IPS-20b (cell line): Measurements from ENCODE around the gene TEX30.
"Not testable (repeated sequence)": the region's sequence is repeated elsewhere in the genome, so short reads cannot be mapped to it uniquely, and the experiment has no call there.

ENCODE experiments used
- H3K27ac ChIP-seq: one replicate; pipeline ENCODE4 v1.5.1; 2013; ENCODE audit warnings: low read length
- H3K27me3 ChIP-seq: 2 replicates; pipeline ENCODE4 v1.6.1; 2013; ENCODE audit warnings: mild to moderate bottlenecking, low read length, inconsistent platforms; ENCODE audit not compliant: insufficient read depth
- H3K36me3 ChIP-seq: 2 replicates; pipeline ENCODE4 v1.6.1; 2013; ENCODE audit warnings: low read depth, mild to moderate bottlenecking, inconsistent platforms, low read length, moderate library complexity; ENCODE audit not compliant: insufficient read depth
- H3K4me1 ChIP-seq: 2 replicates; pipeline ENCODE4 v1.6.1; 2013; ENCODE audit warnings: mild to moderate bottlenecking, control low read depth, inconsistent platforms, low read length, moderate library complexity; ENCODE audit not compliant: insufficient read depth
- H3K4me3 ChIP-seq: 2 replicates; pipeline ENCODE4 v1.5.1; 2013; ENCODE audit warnings: mild to moderate bottlenecking, low read length, inconsistent platforms
- H3K9ac ChIP-seq: 2 replicates; pipeline ENCODE4 v1.6.1; 2013; ENCODE audit warnings: low read depth, mild to moderate bottlenecking, inconsistent platforms, low read length, moderate library complexity
- H3K9me3 ChIP-seq: 2 replicates; pipeline ENCODE4 v1.6.1; 2013; ENCODE audit warnings: mild to moderate bottlenecking, low read depth, low read length, inconsistent platforms; ENCODE audit not compliant: insufficient read depth

Gene TEX30

GRCh38 chr13:102799426-102800144 is 26.0 kb upstream of the TEX30 start:
- Histone ChIP-seq H3K9ac (no peak overlapping the region; the same call in 1 of the 2 replicates), H3K27ac (no peak overlapping the region), H3K4me1 (peaks cover under 1% of the 10 kb centered on the region; the same call in 1 of the 2 replicates)

DNA sequence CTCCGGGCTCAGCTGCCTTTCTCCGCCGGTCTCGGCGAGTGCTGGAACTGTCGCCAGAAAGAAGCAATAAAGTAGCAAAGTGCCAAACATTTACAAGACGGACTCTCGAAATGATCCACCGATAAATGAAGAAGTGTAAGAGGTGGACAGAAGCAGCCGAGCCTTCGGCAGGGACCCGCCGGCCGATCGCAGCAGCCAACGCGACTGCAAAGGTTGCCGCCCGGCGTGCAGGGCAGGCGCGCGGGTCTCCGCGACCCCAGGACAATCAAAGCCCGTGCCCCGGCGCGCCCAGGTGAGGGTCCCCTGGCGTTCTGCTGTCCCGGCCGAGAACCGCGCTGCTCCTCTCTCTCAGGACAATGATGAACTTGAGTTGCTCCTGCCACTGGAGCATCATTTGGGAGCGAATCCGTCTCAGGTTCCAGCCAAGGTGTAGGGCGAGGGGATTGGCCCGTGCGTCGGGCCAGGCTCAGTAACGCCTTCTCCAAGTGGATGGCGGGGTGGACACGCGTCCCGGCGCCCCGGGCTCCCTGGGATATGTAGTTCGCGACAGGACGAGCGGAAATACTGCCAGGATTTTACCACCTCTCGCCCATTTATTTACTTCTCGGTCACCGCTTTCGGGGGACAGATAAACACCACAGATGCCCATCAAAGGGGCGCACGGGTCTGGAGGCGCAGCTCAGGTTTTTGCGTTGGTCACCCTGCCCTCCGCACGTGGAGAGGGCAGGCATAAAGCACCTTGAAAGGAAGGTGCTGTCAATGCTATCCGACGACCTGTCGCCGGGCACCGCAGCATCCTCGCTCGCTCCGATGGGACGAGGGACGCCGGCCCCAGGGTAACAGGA is 25.2 kb upstream of the TEX30 start, which contains the start of the genes BIVM and POGLUT2:
BIVM (plus strand) TSS at position 539 of the 845 bp plus-strand sequence. CDS start 8,149 bp downstream, outside the sequence.
POGLUT2 (minus strand) TSS at position 396 of the 845 bp plus-strand sequence; CDS start at position 90, 306 bp downstream.
- Histone ChIP-seq H3K9me3 (no peaks in the 10 kb centered on the region), H3K4me1 (peaks cover 7% of the 10 kb centered on the region; the same call in 1 of the 2 replicates), H3K27me3 (peaks cover 38% of the 10 kb centered on the region), H3K36me3 (no peaks in the 10 kb centered on the region), H3K27ac (no peak within 1 kb of the TSS), H3K9ac (peak within 1 kb of the TSS; percentile 75; the same call in 1 of the 2 replicates), H3K4me3 (peak within 1 kb of the TSS; percentile 95)

More at GRCh38 chr13:102799426-102800144, 26.0 kb upstream of the TEX30 start:
- no peaks in the 10 kb centered on the region for H3K9me3 ChIP-seq
- H3K27me3 ChIP-seq = peaks cover 38% of the 10 kb centered on the region
- H3K4me3 ChIP-seq = peak overlapping the region; percentile 95
- H3K36me3 ChIP-seq = no peaks in the 10 kb centered on the region

- Histone ChIP-seq H3K4me3 (peak overlapping the region; percentile 23; the same call in 1 of the 2 replicates), H3K27me3 (peaks cover 12% of the 10 kb centered on the region), H3K9me3 (no peaks in the 10 kb centered on the region), H3K36me3 (peaks cover 30% of the 10 kb centered on the region), H3K9ac (no peak overlapping the region; the same call in 1 of the 2 replicates), H3K27ac (no peak overlapping the region), H3K4me1 (peaks cover 15% of the 10 kb centered on the region; the same call in 1 of the 2 replicates)
Measured at GRCh38 chr13:102793611-102794355, 20.2 kb upstream of the TEX30 start.

DNA sequence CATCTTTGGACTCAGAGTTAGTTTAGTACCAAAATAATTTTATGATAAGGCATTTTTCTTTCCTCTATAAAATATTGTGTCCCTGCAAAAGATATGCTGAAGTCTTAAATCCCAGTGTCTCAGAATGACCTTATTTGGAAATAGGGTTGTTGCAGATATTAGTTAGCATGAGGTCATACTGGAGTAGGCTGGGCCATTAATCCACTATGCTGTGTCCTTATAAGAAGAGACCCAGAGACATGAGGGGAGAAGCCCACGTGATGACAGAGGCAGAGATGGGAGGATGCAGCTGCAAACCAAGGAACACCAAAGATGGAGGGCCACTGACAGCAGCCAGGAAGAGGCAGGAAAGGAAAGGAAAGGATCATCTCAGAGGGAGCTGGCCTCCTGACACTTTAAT is 18.8 kb upstream of the TEX30 start:
- Histone ChIP-seq H3K4me1 (peaks cover 15% of the 10 kb centered on the region; the same call in 1 of the 2 replicates), H3K9ac (no peak overlapping the region), H3K4me3 (no peak overlapping the region), H3K27me3 (no peaks in the 10 kb centered on the region; the same call in 1 of the 2 replicates), H3K9me3 (no peaks in the 10 kb centered on the region), H3K36me3 (peaks cover 41% of the 10 kb centered on the region), H3K27ac (no peak overlapping the region)

DNA sequence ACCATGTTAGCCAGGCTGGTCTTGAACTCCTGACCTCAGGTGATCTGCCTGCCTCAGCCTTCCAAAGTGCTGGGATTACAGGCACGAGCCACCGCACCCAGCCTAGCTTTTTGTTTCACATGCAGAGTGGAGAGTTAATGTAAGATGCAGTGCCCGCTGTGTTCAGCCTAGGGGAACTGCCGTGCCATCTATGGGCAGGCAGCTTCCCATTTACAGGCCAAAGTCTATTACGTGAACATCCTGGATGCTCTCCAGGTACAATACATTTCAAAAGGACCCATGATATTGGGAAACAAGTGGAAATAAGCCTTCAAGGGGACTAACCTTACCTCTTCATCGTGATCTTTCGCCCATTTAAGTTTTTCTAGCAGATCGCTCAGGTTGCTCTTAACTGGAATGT is 15.1 kb upstream of the TEX30 start:
- H3K27ac ChIP-seq = no peak overlapping the region
- H3K4me1 ChIP-seq = peaks cover 7% of the 10 kb centered on the region; the same call in 1 of the 2 replicates
- no peaks in the 10 kb centered on the region for H3K27me3 ChIP-seq
- no peak overlapping the region for H3K9ac ChIP-seq
- peaks cover 62% of the 10 kb centered on the region for H3K36me3 ChIP-seq
- H3K9me3 ChIP-seq = no peaks in the 10 kb centered on the region
- no peak overlapping the region for H3K4me3 ChIP-seq

- Histone ChIP-seq H3K27ac (no peak overlapping the region), H3K9me3 (peaks cover 11% of the 10 kb centered on the region), H3K9ac (no peak overlapping the region), H3K27me3 (no peaks in the 10 kb centered on the region), H3K36me3 (peaks cover 48% of the 10 kb centered on the region), H3K4me1 (no peaks in the 10 kb centered on the region), H3K4me3 (no peak overlapping the region)
Measured at GRCh38 chr13:102784483-102784882, 10.9 kb upstream of the TEX30 start.

DNA sequence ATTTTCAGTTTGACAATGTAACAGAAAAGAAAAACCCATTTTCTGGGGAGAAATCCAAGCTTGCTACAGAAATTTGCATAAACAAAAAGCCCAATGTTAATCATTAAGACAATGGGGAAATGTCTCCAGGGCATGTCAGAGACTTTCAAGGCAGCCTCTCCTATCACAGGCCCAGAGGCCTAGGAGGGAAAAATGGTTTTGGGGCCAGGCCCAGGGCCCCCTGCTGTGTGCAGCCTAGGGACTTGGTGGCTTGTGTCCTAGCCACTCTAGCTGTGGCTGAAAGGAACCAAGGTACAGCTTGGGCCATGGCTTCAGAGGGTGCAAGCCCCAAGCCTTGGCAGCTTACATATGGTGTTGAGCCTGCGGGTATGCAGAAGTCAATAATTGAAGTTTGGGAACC is 8.0 kb upstream of the TEX30 start:
- H3K4me1 ChIP-seq = no peaks in the 10 kb centered on the region
- H3K36me3 ChIP-seq = peaks cover 24% of the 10 kb centered on the region; the same call in 1 of the 2 replicates
- peaks cover 11% of the 10 kb centered on the region for H3K9me3 ChIP-seq
- H3K4me3 ChIP-seq = no peak overlapping the region
- H3K27ac ChIP-seq = no peak overlapping the region
- H3K27me3 ChIP-seq = no peaks in the 10 kb centered on the region
- H3K9ac ChIP-seq = no peak overlapping the region

DNA sequence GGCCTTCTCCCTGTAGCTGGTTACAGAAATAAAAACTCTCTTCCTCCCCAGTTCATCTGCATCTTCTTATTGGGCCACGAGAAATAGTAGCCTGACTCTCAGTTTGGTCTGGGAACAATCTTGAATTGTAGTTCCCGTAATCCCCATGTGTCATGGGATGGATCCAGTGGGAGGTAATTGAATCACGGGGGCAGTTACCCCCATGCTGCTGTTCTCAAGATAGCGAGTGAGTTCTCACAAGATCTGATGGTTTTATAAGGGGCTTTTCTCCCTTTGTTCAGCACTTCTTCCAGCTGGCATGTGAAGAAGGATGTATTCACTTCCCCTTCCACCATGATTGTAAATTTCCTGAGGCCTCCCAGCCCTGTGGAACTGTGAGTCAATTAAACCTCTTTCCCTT is 7.1 kb upstream of the TEX30 start:
- H3K9me3 ChIP-seq = peaks cover 11% of the 10 kb centered on the region
- not testable (repeated sequence) for H3K27ac ChIP-seq, H3K4me1 ChIP-seq, H3K27me3 ChIP-seq, H3K4me3 ChIP-seq, H3K9ac ChIP-seq
- peaks cover 16% of the 10 kb centered on the region; the same call in 1 of the 2 replicates for H3K36me3 ChIP-seq

DNA sequence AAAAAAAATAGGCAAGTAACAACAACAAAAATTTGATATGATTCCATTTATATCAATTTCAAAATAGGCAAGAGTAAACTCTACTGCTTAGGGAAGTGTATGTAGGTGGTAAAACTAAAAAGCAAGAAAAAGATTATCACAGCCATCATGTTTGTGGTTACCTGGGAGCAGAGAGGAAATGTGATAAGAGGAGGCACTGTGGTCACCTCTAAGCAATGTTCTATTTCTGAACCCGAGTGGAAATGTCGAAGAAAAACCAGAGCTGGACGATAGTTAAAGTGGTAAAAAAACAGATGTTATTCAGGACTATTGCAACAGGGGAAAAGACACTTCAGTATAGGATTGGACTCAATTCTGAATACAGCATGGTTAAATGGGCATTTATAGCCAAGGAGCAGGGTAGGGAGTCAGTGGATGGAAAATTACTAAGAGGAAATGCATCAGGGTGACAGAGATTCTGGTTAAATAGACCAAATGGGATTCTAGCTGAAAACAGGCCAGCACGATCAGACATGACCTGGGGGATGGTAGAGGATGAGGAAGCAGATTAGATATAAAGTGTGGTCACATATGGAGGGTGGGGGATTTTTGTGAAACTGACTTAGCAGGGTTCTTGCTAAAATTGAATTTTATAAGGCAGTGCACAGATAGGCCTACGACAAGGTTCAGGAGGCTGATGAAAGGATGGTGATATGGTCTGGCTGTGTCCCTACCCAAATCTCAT is 6.0 kb upstream of the TEX30 start:
- Histone ChIP-seq H3K4me3 (no peak overlapping the region), H3K27me3 (peaks cover 2% of the 10 kb centered on the region; the same call in 1 of the 2 replicates), H3K4me1 (no peaks in the 10 kb centered on the region), H3K36me3 (peaks cover 9% of the 10 kb centered on the region; the same call in 1 of the 2 replicates), H3K9me3 (peaks cover 11% of the 10 kb centered on the region), H3K9ac (no peak overlapping the region), H3K27ac (no peak overlapping the region)

GRCh38 chr13:102777736-102778135 is 4.2 kb upstream of the TEX30 start:
- Histone ChIP-seq H3K27me3 (peaks cover 15% of the 10 kb centered on the region), H3K4me1 (no peaks in the 10 kb centered on the region), H3K27ac (no peak overlapping the region), H3K9ac (no peak overlapping the region), H3K36me3 (peaks cover 8% of the 10 kb centered on the region; the same call in 1 of the 2 replicates), H3K4me3 (no peak overlapping the region), H3K9me3 (peaks cover 11% of the 10 kb centered on the region)
